H9 (cell line): Measurements from ENCODE around the gene ZSWIM4. TPM values are rescaled to one million over a fixed set of nuclear protein-coding genes. Genes with fewer than 3 reads are reported as not detected.

Experiments used
- DNase-seq: peaks from one replicate; pipeline ENCODE4 v3.0.0-alpha.2; 2017
- H2AFZ ChIP-seq: one replicate; pipeline ENCODE4 v1.6.1; 2013; ENCODE audit warnings: mild to moderate bottlenecking, low read length, control low read depth, moderate library complexity
- H2AK5ac ChIP-seq: 2 replicates; pipeline ENCODE4 v1.6.1; 2013; ENCODE audit warnings: low read length, control low read depth, mixed read lengths; ENCODE audit not compliant: insufficient read length
- H2BK120ac ChIP-seq: one replicate; pipeline ENCODE4 v1.6.1; 2013; ENCODE audit warnings: low read depth, mild to moderate bottlenecking, low read length, control low read depth, inconsistent platforms; ENCODE audit not compliant: poor library complexity, severe bottlenecking
- H2BK12ac ChIP-seq: 2 replicates; pipeline ENCODE4 v1.6.1; 2013; ENCODE audit warnings: low read length, control low read depth, mixed read lengths, low read depth; ENCODE audit not compliant: insufficient read length
- H2BK15ac ChIP-seq: 2 replicates; pipeline ENCODE4 v1.6.1; 2013; ENCODE audit warnings: low read depth, low read length, control low read depth
- H2BK20ac ChIP-seq: one replicate; pipeline ENCODE4 v1.6.1; 2013; ENCODE audit warnings: low read depth, mild to moderate bottlenecking, low read length, control low read depth, inconsistent platforms; ENCODE audit not compliant: poor library complexity, severe bottlenecking
- H2BK5ac ChIP-seq: 2 replicates; pipeline ENCODE4 v1.6.1; 2013; ENCODE audit warnings: low read length, control low read depth, mixed read lengths; ENCODE audit not compliant: insufficient read length
- H3K14ac ChIP-seq: 2 replicates; pipeline ENCODE4 v1.6.1; 2013; ENCODE audit warnings: low read length, control low read depth; ENCODE audit not compliant: insufficient read depth
- H3K18ac ChIP-seq: 2 replicates; pipeline ENCODE4 v1.6.1; 2013; ENCODE audit warnings: low read depth, mild to moderate bottlenecking, mixed read lengths, low read length, control low read depth; ENCODE audit not compliant: insufficient read length
- H3K23ac ChIP-seq: 2 replicates; pipeline ENCODE4 v1.6.1; 2013; ENCODE audit warnings: low read length, control low read depth, mixed read lengths, low read depth; ENCODE audit not compliant: insufficient read length
- H3K23me2 ChIP-seq: 2 replicates; pipeline ENCODE4 v1.6.1; 2013; ENCODE audit warnings: low read depth, mild to moderate bottlenecking, mixed read lengths, low read length, control low read depth; ENCODE audit not compliant: insufficient read length, poor library complexity, severe bottlenecking
- H3K27ac ChIP-seq: 2 replicates; pipeline ENCODE4 v1.5.1; 2013; ENCODE audit warnings: low read length, control low read depth, mixed read lengths, low read depth; ENCODE audit not compliant: insufficient read length
- H3K27me3 ChIP-seq: 2 replicates; pipeline ENCODE4 v1.6.1; 2013; ENCODE audit warnings: low read length, control low read depth, inconsistent platforms; ENCODE audit not compliant: insufficient read depth
- H3K4ac ChIP-seq: 2 replicates; pipeline ENCODE4 v1.6.1; 2013; ENCODE audit warnings: low read depth, mild to moderate bottlenecking, control low read depth, inconsistent platforms, low read length, moderate library complexity
- H3K4me1 ChIP-seq: 2 replicates; pipeline ENCODE4 v1.6.1; 2013; ENCODE audit warnings: low read length, control low read depth, inconsistent platforms; ENCODE audit not compliant: insufficient read depth
- H3K4me2 ChIP-seq: 2 replicates; pipeline ENCODE4 v1.6.1; 2013; ENCODE audit warnings: low read length, control low read depth, mixed read lengths; ENCODE audit not compliant: insufficient read length, insufficient read depth
- H3K56ac ChIP-seq: 2 replicates; pipeline ENCODE4 v1.6.1; 2013; ENCODE audit warnings: low read depth, mild to moderate bottlenecking, mixed read lengths, low read length, control low read depth; ENCODE audit not compliant: insufficient read length
- H3K79me1 ChIP-seq: 2 replicates; pipeline ENCODE4 v1.6.1; 2013; ENCODE audit warnings: low read depth, mild to moderate bottlenecking, moderate library complexity, low read length, control low read depth, inconsistent platforms; ENCODE audit not compliant: insufficient read depth, poor library complexity, severe bottlenecking
- H3K79me2 ChIP-seq: 2 replicates; pipeline ENCODE4 v1.6.1; 2013; ENCODE audit warnings: low read length, control low read depth, inconsistent platforms; ENCODE audit not compliant: insufficient read depth
- H3K9ac ChIP-seq: 2 replicates; pipeline ENCODE4 v1.6.1; 2013; ENCODE audit warnings: low read length, control low read depth, mixed read lengths; ENCODE audit not compliant: insufficient read length; ENCODE audit errors: extremely low read depth
- H3K9me3 ChIP-seq: one replicate; pipeline ENCODE4 v1.6.1; 2013; ENCODE audit warnings: low read depth, low read length, inconsistent platforms; ENCODE audit not compliant: control insufficient read depth
- H3T11ph ChIP-seq: one replicate; pipeline ENCODE4 v1.6.1; 2013; ENCODE audit warnings: mild to moderate bottlenecking, low read length, control low read depth, inconsistent platforms
- H4K20me1 ChIP-seq: one replicate; pipeline ENCODE4 v1.6.1; 2013; ENCODE audit not compliant: control insufficient read depth, insufficient read length, insufficient read depth
- H4K5ac ChIP-seq: 2 replicates; pipeline ENCODE4 v1.6.1; 2013; ENCODE audit warnings: low read depth, mild to moderate bottlenecking, mixed read lengths, low read length, control low read depth; ENCODE audit not compliant: insufficient read length
- H4K8ac ChIP-seq: replicated peaks from 2 replicates; pipeline ENCODE4 v1.6.1; 2013; ENCODE audit warnings: low read length, control low read depth, mixed read lengths, low read depth; ENCODE audit not compliant: insufficient read length
- H4K91ac ChIP-seq: 2 replicates; pipeline ENCODE4 v1.6.1; 2013; ENCODE audit warnings: low read depth, mild to moderate bottlenecking, moderate library complexity, mixed read lengths, low read length, control low read depth; ENCODE audit not compliant: insufficient read length
- H3K27ac Mint-ChIP-seq, 3 experiments: 2 replicates in 2 of 3; 3 replicates in 1 of 3; pipeline ENCODE4 v1.8.0; 2020 to 2021; ENCODE audit warnings: mixed read lengths in 3 of 3, mild to moderate bottlenecking in 1 of 3, moderate library complexity in 1 of 3
- H3K27me3 Mint-ChIP-seq: 2 replicates; pipeline ENCODE4 v1.8.0; 2021; ENCODE audit warnings: low read depth, mild to moderate bottlenecking, moderate library complexity, mixed read lengths
- H3K36me3 Mint-ChIP-seq, 3 experiments: 2 replicates in 2 of 3; 3 replicates in 1 of 3; pipeline ENCODE4 v1.8.0; 2020 to 2021; ENCODE audit warnings: low read depth in 3 of 3, mixed read lengths in 3 of 3; ENCODE audit not compliant: insufficient read depth in 1 of 3
- H3K4me1 Mint-ChIP-seq, 2 experiments: 2 replicates each; pipeline ENCODE4 v1.8.0; 2020; ENCODE audit warnings: mixed read lengths in 2 of 2
- H3K4me3 Mint-ChIP-seq, 2 experiments: 2 replicates in 1 of 2; 3 replicates in 1 of 2; pipeline ENCODE4 v1.8.0; 2020 to 2021; ENCODE audit warnings: mild to moderate bottlenecking in 2 of 2, mixed read lengths in 2 of 2, moderate library complexity in 1 of 2
- H3K9me3 Mint-ChIP-seq, 2 experiments: 2 replicates in 1 of 2; 3 replicates in 1 of 2; pipeline ENCODE4 v1.8.0; 2020; ENCODE audit warnings: mild to moderate bottlenecking in 2 of 2, mixed read lengths in 2 of 2, moderate library complexity in 1 of 2
- CTCF ChIP-seq: fragments of 200-600 bp; sonication (generic); conservative IDR thresholded peaks from 3 replicates; pipeline ENCODE4 v1.8.0; 2021; ENCODE audit warnings: antibody characterized with exemption, mild to moderate bottlenecking
- WGBS: extraction: QIAGEN DNeasy Blood & Tissue Kit; methylation state at CpG from one replicate; pipeline ENCODE4 v1.1.7; 2013; ENCODE audit warnings: missing lambda C conversion rate, low lambda C conversion rate, mixed read lengths; ENCODE audit not compliant: insufficient read length; ENCODE audit errors: extremely low coverage; 5-methylcytosine and 5-hydroxymethylcytosine counted together
- total RNA-seq: library from RNA; stranded (reverse); gene quantifications from 2 replicates; pipeline ENCODE4 v1.2.1, GENCODE V29; 2021

Gene ZSWIM4
- total RNA-seq, 1 experiment from 2014 or later = 50.7 TPM

GRCh38 chr19:13823901-13824300, 28.7 kb downstream of the ZSWIM4 start:
- Histone ChIP-seq H2BK12ac (no peak overlapping the region), H2AK5ac (no peak overlapping the region), H2BK20ac (no peak overlapping the region), H3K56ac (no peak overlapping the region), H2BK120ac (no peak overlapping the region), H3K79me2 (no peaks in the 10 kb centered on the region), H3K4me1 (no peaks in the 10 kb centered on the region), H4K5ac (no peak overlapping the region), H4K20me1 (no peaks in the 10 kb centered on the region), H3K14ac (no peak overlapping the region), H3K4me2 (no peak overlapping the region), H2BK15ac (no peak overlapping the region), H4K8ac (no peak overlapping the region), H3K27me3 (no peaks in the 10 kb centered on the region), H3K23me2 (no peaks in the 10 kb centered on the region), H3K4ac (no peak overlapping the region), H3K27ac (no peak overlapping the region), H4K91ac (no peak overlapping the region), H3K79me1 (no peaks in the 10 kb centered on the region), H3K18ac (no peak overlapping the region), H3K9ac (no peak overlapping the region), H3K23ac (no peak overlapping the region), H2BK5ac (no peak overlapping the region), H3K9me3 (no peaks in the 10 kb centered on the region), H2AFZ (no peak overlapping the region), H3T11ph (no peak overlapping the region)
- H3K27me3 Mint-ChIP-seq = no peaks in the 10 kb centered on the region
- H3K9me3 Mint-ChIP-seq = no peaks in the 10 kb centered on the region
- H3K36me3 Mint-ChIP-seq = peaks cover 33 to 76% (median 61%) of the 10 kb centered on the region in 3 experiments
- peak overlapping the region in 1 of 3 experiments; percentile 30; a peak in 1 of 7 replicates for H3K27ac Mint-ChIP-seq
- peaks cover 10 to 25% of the 10 kb centered on the region in 2 experiments for H3K4me1 Mint-ChIP-seq
- no peak overlapping the region for H3K4me3 Mint-ChIP-seq
- no CpG with 5 or more reads among the region's 2 CpGs for WGBS
- no peak for DNase-seq
- TF ChIP-seq CTCF = no peak
